ENCODE measurements around the gene RABEP2. TPM values are rescaled to one million over a fixed set of nuclear protein-coding genes. Genes with fewer than 3 reads are reported as not detected.

Gene RABEP2
- total and polyA plus RNA-seq, 10 donors, result 40.8 to 90.0 (median 53.1) TPM

DNA sequence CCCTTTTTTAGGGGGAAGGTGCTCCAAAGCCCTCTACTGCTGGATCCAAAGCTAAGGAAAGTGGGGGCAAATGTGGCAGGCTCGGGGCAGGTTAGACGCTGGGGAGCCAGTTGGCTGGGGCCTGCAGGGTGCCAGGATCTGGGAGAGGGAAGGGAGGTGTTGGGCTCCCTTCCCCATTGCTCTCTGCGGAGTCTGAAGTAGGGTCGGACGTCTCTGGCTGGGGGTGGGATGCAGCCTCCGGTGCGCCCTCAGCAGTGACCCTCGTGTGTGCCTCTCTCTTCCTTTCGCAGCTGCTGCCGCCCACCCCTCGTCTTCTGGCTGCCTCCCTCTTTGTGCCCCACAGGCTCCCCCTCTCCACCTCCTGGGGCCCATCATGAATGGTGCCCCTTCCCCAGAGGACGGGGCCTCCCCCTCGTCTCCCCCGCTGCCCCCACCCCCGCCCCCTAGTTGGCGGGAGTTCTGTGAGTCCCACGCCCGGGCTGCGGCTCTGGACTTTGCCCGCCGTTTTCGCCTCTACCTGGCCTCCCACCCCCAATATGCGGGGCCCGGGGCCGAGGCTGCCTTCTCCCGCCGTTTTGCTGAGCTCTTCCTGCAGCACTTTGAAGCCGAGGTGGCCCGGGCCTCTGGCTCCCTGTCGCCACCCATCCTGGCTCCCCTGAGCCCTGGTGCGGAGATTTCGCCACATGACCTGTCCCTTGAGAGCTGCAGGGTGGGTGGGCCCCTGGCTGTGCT is 59.1 kb downstream of the RABEP2 start:
- WGBS, 5 donors, result 80 to 83% (median 82%) methylated on average over 24 to 32 of the region's 32 CpGs
- no peaks in the 10 kb centered on the region for H3K9me3 ChIP-seq
- H3K27me3 ChIP-seq (replicated peaks in 1 of 7), result no peaks in the 10 kb centered on the region
- H3K4me1 ChIP-seq, result peaks cover 10 to 42% (median 29%) of the 10 kb centered on the region in 6 donors
- no peak overlapping the region for H3K27ac ChIP-seq
- H3K4me3 ChIP-seq, result no peak overlapping the region
- intact Hi-C loops (cut with DNase I; ENCODE audit: low total_unique reads), result no loop called here
- peak; percentile 73 for DNase-seq
- TF ChIP-seq, protein P1, sequence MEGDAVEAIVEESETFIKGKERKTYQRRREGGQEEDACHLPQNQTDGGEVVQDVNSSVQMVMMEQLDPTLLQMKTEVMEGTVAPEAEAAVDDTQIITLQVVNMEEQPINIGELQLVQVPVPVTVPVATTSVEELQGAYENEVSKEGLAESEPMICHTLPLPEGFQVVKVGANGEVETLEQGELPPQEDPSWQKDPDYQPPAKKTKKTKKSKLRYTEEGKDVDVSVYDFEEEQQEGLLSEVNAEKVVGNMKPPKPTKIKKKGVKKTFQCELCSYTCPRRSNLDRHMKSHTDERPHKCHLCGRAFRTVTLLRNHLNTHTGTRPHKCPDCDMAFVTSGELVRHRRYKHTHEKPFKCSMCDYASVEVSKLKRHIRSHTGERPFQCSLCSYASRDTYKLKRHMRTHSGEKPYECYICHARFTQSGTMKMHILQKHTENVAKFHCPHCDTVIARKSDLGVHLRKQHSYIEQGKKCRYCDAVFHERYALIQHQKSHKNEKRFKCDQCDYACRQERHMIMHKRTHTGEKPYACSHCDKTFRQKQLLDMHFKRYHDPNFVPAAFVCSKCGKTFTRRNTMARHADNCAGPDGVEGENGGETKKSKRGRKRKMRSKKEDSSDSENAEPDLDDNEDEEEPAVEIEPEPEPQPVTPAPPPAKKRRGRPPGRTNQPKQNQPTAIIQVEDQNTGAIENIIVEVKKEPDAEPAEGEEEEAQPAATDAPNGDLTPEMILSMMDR (IDR thresholded peaks at IDR 0.05 in 8 of 11, conservative IDR thresholded peaks at IDR 0.05 in 3 of 11), result no peak
- H3K36me3 ChIP-seq, result peaks cover 5 to 53% (median 42%) of the 10 kb centered on the region in 6 donors

DNA sequence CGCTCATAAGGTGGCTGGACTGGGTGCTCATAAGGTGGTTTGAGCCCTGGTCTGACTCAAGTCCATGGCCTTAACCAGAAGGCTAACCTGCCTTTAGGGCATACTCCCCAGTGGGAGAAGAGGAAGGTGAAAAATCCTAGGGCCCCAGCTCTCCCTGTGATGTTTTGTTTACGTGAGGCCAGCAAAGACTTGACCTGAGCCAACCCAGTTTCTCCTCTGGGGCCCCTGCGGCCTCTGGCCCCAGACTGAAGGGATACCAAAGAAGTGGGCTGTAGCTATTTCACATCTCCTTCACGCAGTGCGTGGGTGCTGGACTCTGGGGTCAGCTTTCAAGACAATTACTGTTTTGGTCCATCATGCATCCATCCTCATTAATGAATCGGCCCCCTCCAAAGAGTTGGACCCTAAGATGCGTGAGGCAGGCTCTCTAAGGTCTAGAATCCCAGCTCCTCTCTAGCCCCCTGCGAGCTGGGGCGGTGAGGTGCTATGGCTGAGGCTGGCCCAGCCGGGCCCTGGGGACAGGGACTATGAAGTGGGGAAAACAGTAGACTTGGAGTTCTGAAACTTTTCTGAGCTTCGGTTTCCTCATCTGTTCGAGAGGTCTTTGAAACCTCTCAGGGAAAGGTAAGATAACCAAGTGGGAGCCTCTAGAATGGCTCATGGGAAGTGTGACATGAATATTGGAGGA is 59.9 kb downstream of the RABEP2 start:
- TF ChIP-seq, protein P1 (IDR thresholded peaks at IDR 0.05 in 8 of 11, conservative IDR thresholded peaks at IDR 0.05 in 3 of 11), result no peak
- no peak for TF ChIP-seq POLR2AphosphoS5 (IDR thresholded peaks at IDR 0.05)
- intact Hi-C loops (cut with DNase I; ENCODE audit: low total_unique reads), result no loop called here
- Histone ChIP-seq H3K4me1 (peaks cover 10 to 42% (median 29%) of the 10 kb centered on the region in 6 donors), H3K27ac (no peak overlapping the region), H3K36me3 (peaks cover 3 to 46% (median 36%) of the 10 kb centered on the region in 6 donors), H3K4me3 (peak overlapping the region in 3 of 8 donors; percentile 75 to 94 (median 90)), H3K27me3 (replicated peaks in 1 of 7) (no peaks in the 10 kb centered on the region), H3K9me3 (no peaks in the 10 kb centered on the region)
- DNase-seq, result no peak
- 85 to 92% (median 90%) methylated on average over 12 of the region's 12 CpGs for WGBS, 5 donors

DNA sequence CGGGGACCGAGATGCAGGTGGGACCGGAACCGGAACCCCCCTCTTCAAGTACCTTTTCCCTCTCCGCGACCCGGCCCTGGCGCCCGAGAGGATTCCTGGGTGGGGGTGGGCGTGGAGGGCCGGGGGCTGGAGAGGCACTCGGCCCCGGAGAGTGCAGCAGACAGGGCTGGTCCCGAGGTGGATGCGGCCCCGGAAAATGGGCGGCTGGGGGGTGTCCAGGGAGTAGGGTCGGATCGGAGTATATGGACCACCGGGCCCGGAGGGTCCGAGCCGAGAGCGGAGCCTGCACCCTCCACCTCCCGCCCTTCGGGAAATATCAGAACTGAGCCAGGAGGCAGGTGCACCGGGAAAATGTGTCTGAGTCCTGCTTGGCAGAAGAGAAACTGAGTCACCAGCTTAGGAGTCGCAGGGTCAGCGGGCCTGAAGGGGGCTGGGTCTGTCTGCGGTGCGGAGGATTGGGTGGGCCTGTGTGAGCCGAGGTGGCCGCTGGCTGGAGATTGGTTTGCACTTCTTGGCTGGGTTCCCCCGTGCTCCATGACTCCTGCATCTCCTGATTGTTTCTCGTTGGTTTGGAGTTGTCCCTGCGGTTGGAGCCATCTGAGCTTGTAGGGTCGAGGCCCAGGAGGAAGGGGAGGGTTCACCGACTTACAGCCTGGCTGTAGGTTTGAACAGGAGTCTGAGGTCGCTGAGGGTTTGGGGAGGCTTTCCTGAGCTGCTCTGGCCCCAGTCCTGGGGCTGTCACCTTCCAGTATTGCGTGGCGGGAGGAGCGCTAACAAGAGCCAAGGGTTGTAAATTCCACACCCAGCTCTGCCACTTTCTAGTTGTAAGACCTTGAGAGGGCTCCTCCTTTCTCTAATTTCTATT is 60.9 kb downstream of the RABEP2 start:
- H3K36me3 ChIP-seq, result peaks cover 0 to 36% (median 26%) of the 10 kb centered on the region in 6 donors
- no peaks in the 10 kb centered on the region for H3K27me3 ChIP-seq (replicated peaks in 1 of 7)
- DNase-seq, result peak; percentile 77
- peak overlapping the region; percentile 75 to 94 (median 86) for H3K4me3 ChIP-seq
- TF ChIP-seq POLR2AphosphoS5 (IDR thresholded peaks at IDR 0.05) (no peak), POLR2A (IDR thresholded peaks at IDR 0.05) (no peak)
- TF ChIP-seq, protein P1 (IDR thresholded peaks at IDR 0.05 in 8 of 11, conservative IDR thresholded peaks at IDR 0.05 in 3 of 11), result no peak
- 4 to 5% (median 4%) methylated on average over 21 to 42 of the region's 42 CpGs for WGBS, 5 donors
- H3K9me3 ChIP-seq, result no peaks in the 10 kb centered on the region
- H3K4me1 ChIP-seq, result peaks cover 10 to 42% (median 29%) of the 10 kb centered on the region in 6 donors
- intact Hi-C loops (cut with DNase I; ENCODE audit: low total_unique reads), result no loop called here
- peak overlapping the region; percentile 91 to 96 (median 95) for H3K27ac ChIP-seq
